Stimulated activated CD8-positive, alpha-beta memory T cell treated with anti-CD3 and anti-CD28 coated beads, Interleukin-4, amount 100 ng/mL, for 24 hours (primary cell): ENCODE measurements around the gene TCF7L1.
"Not testable (repeated sequence)": the region's sequence is repeated elsewhere in the genome, so short reads cannot be mapped to it uniquely, and the experiment has no call there.

Experiments used
- DNase-seq: peaks from one replicate; pipeline ENCODE4 v3.0.0-alpha.2; 2020; ENCODE audit warnings: low read depth

Gene TCF7L1

DNA sequence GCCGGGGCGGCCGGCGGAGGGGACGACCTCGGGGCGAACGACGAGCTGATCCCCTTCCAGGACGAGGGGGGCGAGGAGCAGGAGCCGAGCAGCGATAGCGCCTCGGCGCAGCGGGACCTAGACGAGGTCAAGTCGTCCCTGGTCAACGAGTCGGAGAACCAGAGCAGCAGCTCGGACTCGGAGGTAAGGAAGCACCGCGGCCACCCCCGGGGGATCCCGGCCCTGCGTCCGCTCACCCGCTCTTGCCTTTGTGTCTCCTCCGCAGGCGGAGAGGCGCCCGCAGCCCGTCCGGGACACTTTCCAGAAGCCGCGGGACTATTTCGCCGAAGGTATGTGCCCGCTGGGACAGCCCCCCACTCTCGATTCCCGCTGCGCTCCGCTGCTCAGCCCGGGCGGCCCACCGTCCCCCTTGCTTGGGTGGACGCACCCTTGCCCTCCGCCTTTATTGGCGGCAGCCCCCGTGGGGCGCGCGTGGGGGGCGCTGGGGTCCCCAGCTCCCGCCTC is 611 bp downstream of the TCF7L1 start:
- no peak for DNase-seq

DNA sequence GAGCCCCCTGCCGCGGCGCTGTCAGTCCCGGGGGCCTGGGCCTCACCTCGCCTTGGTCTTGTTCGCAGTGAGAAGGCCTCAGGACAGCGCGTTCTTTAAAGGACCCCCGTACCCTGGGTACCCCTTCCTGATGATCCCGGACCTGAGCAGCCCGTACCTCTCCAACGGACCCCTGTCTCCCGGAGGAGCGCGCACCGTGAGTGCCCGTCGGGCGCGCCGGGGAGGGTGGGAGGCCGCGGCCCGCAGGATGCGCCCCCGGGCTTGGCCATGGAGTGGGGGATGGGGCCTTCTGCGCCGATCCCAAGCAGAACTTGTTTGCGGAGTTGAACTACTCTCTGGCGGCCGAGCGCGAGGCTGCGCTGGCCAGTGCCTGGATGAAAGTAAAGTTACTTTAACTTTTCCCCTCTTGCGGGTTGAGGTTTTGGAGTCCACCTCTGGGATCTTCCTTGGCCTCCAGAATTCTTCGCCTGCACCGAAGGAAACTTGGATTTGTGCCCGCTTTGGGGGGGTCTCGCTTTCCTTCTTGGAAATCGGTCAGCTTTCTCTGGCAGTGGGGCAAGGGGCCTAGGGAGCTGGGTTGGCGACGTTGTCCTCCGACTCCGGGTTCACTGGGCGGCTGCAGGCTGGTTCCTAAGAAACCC is 1.2 kb downstream of the TCF7L1 start:
- DNase-seq, result no peak

DNA sequence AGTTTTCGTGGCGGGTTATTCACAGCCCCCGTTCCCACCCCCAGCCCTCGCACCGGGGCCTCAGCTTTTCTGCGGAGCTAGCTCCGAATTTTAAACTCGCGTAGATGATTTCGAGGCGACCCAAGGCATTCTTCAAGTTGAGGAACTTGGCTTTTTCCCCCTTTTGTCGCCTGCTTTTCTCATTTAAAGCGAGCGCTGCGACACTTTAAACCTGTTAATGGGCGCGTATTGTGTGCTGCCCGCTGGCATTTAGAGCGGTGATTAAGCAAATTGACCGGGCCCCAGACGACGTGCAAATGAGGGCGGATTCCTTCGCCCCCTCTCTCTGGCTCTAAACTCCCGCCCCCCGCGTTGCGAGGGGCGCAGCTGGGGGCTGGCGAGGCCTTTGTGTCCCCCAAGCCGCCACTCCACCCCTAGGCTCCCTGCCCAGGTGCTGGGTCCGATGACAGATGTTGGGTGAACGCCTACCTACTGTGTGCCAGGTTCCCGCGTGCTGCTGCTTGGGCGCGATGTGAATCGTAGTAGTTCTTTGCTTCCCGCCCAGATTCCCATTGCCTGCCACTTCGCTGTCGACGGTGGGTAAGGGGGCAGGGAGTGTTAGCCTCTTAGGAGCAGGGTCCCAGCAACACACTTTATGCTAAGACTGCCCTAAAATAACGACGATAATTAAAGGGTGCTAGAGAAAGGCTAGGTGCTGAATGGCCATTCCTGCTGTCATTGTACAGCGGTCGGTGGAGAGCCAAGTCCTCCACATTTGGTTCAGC is 1.9 kb downstream of the TCF7L1 start:
- no peak for DNase-seq

DNA sequence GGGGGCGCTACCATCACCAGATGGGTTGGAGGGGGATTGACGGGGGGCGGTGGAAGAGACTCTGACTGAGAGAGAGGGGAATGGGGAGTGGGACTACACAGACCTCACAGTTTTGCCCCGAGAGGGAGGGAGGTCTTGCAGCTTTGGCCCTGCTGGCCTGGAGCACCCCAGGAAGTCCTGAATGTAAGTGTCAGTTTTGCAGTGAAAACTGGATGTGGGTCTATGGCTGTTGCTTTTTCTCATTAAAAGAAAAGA is 2.4 kb downstream of the TCF7L1 start:
- no peak for DNase-seq

DNA sequence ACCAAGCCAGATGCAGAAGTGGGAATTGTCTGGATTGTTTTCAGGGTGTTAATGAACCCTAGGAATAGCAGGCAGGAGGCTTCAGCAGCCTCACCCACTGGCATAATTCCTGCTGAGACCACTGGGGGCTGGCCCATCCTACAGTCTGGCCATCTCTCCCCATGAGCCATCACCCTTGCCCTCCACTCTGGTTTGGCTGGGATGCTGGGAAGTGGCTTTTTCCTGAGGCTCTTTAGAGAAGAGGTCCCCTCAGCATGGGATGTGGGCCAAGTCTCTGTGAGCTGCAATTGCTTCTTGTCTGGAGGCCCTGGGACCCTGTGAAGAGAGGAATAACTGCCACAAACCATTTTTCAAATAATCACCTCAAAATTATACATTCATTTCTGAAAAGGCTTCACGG is 4.0 kb downstream of the TCF7L1 start:
- no peak for DNase-seq

DNA sequence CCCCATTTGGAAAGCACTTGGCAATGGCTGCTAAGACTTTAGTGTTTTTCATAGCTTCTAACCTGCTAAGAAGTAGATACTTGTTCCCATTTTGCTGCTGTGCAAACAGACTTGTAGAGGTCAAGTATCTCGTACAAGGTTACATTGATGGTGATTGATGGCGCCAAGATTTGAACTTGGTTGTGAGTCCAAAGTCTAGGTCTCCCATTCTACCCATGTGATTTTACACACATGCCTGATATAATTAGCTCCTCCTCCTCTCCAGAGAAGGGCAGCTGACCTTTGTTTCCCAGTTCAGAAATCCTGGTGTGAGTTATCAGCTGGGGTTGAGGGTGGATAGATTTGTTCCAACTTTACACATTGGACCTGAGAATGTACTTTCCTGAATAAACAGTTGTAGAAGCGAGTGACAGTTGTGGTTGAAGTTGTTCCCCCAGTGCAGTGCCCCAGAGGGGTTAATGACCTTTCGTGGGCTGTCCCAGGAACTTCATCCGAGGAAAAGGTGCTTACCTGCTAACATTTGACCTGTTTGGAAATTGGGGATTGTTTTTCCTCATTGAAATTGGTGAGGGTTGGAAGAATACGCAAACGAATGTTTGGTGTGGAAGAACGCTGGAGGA is 10.4 kb downstream of the TCF7L1 start:
- no peak for DNase-seq

DNA sequence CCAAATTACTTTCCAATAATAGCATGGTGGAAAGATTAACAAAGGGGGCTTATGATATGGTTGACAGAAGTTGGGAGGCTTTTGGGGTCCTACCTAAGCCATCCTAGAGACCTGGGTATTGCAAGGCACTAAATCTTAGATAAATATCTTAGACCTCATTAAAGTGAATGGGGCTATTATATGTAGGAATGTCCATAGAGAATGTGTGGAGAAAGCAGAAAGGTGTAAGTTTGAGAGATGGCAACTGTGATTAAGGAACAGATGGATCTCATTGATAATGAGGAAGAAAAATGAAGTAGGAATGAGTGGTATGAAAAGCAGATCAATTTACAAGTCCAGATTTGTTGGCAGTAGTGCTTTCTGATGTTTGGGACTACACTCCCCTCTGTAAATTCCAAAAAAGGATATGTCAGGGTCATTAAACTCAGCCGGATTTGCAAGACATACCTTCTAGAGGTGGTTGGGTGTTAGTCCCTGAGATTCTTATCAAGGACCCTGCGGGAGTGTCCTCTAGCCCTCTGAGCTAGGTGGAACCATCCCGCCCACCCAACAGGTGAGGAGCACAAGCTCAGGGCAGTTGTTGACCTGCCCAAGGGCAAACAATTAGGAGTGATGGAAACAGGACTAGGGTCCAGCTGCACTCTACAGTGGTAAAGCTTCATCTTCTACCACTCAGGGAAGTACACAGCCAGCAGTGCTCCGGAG is 12.1 kb downstream of the TCF7L1 start:
- no peak for DNase-seq

DNA sequence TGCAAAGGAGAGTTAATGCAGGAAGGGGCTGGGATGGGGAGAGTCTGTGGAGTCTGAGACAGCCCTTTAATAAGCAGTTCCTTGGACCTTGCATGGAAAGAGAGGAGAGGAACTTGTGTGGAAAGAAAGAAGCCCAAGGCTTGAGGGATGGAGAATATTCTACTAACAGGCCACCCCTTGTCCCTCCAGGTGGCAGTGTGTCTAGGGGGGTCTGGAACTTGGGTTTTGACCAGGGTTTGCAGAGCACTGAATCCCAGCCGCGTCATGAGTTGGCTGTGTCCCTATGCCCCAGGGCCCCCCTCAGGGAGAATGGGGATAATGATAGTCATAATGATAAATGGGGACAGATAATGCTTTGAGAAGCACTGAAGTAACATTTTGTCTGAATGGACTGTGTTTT is 15.0 kb downstream of the TCF7L1 start:
- DNase-seq, result no peak

DNA sequence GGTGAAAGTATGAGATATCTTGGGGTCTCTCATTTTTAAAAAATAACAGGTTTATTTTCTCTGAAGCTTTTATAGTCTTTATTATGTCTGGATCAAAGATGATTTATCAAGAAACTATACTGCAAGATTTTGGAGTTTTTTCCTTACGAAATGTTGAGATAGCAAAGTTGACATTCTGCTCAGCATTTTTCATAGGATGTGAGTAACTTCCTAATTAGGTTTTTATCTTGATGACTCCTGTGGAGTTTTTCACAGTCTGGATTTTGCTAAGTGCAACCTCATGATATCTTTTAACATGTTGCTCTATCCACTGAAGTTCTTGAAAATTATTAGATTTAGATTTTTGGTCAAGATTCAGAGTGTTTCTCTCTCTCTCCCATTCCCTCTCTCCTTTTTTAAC is 17.8 kb downstream of the TCF7L1 start:
- no peak for DNase-seq

DNA sequence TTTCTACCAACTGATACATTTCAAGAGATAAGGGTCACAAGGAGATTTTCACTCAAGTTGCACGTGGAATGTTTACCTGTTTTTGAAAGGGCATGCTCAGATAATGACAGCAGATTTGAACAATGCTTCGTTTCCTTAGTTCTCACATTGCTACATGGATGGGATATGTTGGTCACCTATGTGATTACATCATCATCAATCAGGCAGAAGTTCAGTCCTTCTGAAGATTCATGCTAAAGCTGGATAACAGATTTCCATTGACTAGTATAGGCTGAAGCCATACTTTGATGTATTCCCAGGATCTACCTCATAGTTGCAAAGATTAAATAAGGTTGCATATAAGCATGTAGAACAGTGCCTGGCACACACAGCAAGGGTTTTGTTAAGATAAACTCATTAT is 19.7 kb downstream of the TCF7L1 start:
- DNase-seq, result no peak

DNA sequence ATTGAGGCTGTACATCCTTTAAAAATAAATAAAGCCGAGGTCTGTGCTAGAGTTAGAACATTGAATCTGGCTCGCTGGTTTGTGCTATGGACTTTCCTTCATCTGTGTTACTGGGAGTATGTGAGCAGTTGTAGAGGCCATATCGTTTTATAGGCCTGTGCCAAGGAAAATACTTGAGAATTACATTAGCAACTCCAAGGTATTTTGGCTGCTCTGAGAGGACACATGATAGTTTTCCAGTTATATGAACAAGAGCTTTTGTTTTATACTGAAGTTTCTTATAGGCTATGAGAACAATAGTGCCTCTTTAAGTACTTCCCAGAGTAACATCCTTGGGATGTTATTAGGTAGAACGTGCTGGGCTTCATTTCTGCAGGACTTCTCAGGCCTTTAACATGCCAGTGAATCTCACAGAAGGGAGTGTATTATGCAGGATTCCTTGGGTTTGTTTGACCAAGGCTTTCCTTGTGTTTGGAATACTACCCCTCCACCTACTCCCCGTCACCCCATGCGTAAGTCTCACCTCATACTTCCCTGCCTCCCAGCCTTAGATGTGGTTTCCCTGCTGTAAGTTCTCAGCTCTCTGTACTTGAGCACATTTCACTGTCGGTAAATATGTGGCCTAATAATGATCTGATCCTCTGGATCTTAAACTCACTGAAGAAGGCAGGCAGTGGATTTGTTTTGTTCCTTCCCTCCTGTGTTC is 21.0 kb downstream of the TCF7L1 start:
- no peak for DNase-seq

DNA sequence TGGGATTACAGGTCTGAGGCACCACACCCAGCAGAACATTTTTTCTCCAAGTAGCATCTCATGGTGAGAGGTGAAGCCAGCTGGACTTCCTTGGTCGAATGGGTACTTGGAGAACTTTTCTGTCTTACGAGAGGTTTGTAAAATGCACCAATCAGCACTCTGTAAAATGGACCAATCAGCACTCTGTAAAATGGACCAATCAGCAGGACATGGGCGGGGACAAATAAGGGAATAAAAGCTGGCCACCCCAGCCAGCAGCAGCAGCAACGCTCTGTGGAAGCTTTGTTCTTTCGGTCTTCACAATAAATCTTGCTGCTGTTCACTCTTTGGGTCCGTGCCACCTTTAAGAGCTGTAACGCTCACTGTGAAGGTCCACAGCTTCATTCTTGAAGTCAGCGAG is 21.9 kb downstream of the TCF7L1 start:
- DNase-seq, result not testable (repeated sequence)

DNA sequence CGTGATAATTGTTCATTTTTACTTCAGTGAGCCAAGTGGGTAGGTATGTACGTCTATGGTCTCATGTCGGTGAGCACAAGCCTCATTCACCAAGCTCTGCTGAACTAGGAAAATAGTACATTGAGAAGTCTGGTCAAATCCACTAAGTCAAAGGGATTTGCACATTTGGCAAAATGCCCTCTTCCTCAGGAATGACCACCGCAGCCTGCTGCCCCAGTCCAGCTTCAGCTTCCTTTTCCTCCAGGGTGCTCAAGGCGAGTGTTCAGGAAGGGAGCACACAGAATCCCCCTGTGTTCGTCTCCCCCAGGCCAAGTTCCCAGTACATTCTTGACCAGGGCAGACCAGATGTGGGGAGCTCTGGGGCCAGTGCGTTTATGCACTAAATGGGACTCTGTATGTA is 23.0 kb downstream of the TCF7L1 start:
- DNase-seq, result no peak

DNA sequence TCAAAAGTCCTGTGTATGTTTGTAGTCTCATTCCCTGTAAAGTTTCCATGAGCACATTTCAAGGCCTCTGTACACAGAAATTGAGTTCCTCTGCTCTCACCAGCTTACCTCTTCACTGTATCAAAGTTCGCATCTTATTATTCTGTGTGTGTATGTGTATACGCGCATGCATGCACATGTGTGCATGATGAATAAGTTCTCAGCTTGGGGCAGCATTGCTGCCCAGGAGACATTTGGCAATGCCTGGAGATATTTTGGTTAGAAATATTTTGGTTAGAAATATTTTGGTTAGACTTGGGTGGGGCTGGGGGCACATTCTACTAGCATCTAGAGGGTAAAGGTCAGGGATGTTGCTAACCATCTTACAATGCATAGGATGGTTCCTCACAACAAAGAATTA is 23.4 kb downstream of the TCF7L1 start:
- DNase-seq, result no peak

DNA sequence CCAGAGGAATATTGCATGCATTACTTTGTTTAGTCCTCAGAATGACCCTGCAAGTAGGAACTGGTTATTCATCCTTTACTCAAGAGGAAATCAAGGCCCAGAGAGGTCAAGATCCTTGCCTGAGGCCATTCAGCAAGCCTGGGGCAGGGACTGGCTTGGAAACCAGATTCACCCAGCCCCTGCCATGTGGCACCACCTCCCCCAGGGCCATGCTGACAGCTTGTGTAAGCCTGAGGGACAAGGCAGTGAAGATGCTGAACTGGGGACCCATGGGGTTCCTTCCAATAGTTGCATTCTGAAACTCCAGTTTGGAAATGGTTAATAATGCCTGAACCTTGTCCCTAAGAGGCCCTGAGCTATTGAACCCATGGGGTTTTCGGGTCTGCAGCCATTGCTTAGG is 24.2 kb downstream of the TCF7L1 start:
- no peak for DNase-seq

DNA sequence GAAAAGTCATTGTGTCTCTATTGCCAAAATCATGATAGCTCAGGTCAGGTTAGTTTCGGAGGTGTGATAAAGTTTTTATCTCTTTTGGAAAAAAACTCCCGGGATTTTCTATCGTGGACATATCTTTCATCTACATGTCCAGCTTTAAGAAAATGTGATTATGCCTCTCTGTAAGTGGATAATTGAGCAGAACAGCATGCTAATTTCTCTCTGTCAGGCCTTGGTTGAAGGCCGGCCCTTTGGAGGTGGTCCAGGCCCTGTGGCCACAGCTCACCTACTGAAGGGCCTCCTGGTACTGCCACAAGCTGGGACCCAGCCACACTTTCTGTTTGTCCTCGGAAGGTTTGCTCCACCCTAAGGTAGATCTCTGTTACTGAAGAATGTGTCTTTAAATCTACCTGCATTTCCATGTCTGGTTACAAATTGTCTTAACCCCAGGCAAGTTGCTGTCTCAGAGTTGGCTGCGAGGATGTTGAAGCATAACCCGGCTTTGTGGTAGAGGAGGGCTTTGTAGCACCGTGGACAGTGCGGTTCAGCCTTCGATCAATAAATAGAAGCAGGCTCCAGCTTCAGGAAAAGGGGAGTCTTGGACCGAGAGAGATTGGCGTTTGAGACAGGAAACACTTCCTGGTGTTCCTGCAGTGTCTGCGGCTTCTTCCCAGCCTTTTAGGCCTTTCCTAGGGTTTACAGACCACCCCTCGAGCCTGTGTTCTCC is 25.5 kb downstream of the TCF7L1 start:
- DNase-seq, result no peak

DNA sequence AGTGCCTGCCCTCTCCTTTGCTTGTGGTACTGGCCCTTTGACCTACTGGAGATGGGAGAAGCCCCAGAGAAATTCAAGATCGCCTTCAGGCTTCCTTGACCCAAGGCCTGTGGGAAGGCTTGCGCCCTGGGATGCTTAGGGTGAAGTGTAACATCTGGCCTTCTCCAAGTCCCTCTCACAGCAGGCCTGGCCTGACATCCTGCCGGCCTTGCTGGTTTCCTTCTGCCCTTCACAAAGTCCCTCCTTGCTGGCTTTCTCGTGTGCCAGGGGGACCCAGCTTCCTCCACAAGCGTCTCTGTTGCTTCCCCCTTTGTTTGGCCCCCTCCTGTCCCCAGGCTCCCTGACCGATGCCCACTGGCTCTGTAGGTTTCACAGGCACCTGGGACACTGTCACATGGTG is 26.4 kb downstream of the TCF7L1 start:
- DNase-seq, result no peak

DNA sequence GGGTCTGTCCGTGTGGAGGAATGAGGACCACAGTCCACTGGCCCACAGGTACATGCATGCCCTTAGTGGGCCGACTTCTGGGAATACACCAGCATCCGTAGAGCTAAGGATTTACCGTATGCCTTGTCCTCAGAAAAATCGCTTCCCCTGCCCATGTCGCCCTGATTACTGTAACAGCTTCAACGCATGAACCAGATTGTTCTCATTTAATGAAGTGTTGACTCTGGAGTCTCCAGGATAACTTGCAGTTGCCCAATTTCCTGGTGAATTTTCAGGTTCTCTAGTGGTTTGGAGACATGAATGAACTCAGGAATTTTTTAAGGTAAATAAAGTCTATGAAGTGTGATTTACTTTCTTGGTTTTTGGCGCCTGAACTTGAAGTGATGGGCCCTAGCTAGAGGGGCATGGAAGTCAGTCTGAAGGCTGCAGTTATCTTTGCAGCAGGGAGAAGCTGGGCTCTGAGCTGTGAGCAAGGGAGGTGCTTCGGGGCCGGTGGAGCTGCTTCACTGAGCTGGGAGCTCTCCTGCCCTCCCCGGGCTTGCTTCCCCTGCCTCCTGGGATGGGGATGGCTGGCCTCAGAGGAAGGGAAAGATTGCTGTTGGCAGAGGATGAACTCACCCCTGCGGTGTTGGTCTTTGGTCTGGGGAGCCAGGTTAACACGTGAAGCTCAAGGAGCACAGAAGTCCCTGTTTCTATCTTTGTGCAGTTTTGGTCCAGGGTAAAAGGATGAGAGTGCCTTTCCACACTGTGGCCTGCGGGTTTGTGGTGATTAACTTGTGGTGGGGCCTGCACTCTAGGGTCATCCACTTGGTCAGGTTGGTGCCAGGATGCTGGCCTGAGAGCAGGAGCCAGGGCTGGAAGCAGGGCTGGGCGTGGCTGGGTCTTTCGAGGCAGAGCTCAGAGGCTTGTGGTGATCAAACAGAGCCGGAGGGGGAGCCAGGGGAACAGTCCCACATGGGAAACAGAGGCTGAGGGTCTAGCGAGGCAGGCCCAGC is 28.1 kb downstream of the TCF7L1 start:
- DNase-seq, result no peak

DNA sequence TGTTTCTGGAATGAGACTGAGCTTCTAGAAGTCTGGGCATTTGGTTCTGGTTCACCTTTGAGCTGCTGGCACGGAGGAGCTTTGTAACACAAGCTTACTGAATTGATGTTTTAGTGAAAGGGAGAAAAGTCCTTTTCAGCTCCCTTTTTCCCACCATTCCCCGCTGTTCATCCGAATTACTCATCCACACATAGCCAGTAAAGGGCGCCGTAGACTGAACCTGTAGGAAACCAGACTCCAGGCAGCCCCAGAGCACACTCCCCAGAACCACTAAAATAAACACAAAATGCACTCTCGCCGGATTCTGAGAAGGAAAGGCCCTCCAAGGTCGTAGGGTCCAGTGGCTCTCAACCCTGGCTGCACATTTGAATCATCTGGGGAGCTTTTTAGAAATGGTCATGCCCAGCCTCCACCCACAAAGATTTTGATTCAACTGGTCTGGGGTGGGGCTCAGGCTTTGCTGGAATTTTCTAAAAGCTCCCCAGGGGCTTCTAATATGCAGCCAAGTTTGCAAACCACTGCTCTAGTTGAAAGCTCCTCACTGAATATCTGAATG is 29.6 kb downstream of the TCF7L1 start:
- DNase-seq, result no peak

DNA sequence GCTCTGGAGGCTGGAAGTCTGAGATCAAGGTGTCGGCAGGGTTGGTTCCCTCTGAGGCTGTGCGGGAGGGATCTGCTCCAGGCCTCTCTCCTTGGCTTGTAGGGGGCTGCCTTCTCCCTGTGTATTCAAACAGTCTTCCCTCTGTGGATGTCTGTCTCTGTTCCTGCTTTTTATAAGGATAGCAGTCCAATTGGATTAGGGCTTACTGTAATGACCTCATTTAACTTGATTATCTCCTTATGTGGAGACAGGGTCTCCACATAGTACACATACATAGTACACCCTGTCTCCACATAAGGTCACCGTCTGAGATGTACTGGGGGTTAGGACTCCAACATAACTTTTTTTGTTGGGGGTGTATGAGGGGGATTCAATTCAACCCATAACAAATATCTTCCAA is 30.5 kb downstream of the TCF7L1 start:
- no peak for DNase-seq
